Transverse colon (tissue), 4 donors: ENCODE results near the gene SLC24A3. TPM values are rescaled to one million over a fixed set of nuclear protein-coding genes. Genes with fewer than 3 reads are reported as not detected.

Source experiments
- DNase-seq: peaks from one replicate; pipeline ENCODE4 v3.0.0-alpha.2; 2019
- H3K27ac ChIP-seq, 4 donors: fragments of 200-600 bp; sonication (generic); 2 replicates each; pipeline ENCODE4 v1.5.1; 2016 to 2018; ENCODE audit warnings: inconsistent platforms in 4 of 4
- H3K27me3 ChIP-seq: fragments of 200-600 bp; sonication (generic); 2 replicates; pipeline ENCODE4 v1.5.1; 2017; ENCODE audit warnings: inconsistent platforms
- H3K36me3 ChIP-seq, 4 donors: fragments of 200-600 bp; sonication (generic); 2 replicates each; pipeline ENCODE4 v1.5.1; 2017 to 2019; ENCODE audit warnings: inconsistent platforms in 4 of 4
- H3K4me1 ChIP-seq, 4 donors: fragments of 200-600 bp; sonication (generic); 2 replicates each; pipeline ENCODE4 v1.5.1; 2017 to 2020; ENCODE audit warnings: inconsistent platforms in 4 of 4
- H3K4me3 ChIP-seq, 4 donors: fragments of 200-600 bp; sonication (generic); 1 replicate in 1 of 4; 2 replicates in 3 of 4; pipeline versions ENCODE4 v1.5.1 to v1.6.1; 2017 to 2019; ENCODE audit warnings: inconsistent platforms in 4 of 4
- H3K9me3 ChIP-seq, 2 donors: fragments of 200-600 bp; sonication (generic); 2 replicates each; pipeline ENCODE4 v1.5.1; 2017 to 2019; ENCODE audit warnings: inconsistent platforms in 2 of 2
- EP300 ChIP-seq: sonication (generic); formaldehyde crosslinking; IDR thresholded peaks from one replicate; pipeline ENCODE4 v1.6.1; 2017; ENCODE audit warnings: antibody characterized with exemption, low read depth
- POLR2A ChIP-seq: fragments of 450-650 bp; IDR thresholded peaks from one replicate; pipeline ENCODE4 v1.6.1; 2016; ENCODE audit warnings: antibody characterized with exemption, mild to moderate bottlenecking, moderate library complexity
- POLR2AphosphoS5 ChIP-seq, 3 donors: sonication (generic); formaldehyde crosslinking; IDR thresholded peaks; one replicate each; pipeline ENCODE4 v1.6.1; 2016; ENCODE audit warnings: antibody characterized with exemption in 3 of 3
- WGBS, 2 donors: methylation state at CpG; one replicate each; pipeline ENCODE4 v1.1.5; 2018; ENCODE audit warnings: low coverage in 1 of 2; 5-methylcytosine and 5-hydroxymethylcytosine counted together
- in situ Hi-C, 4 donors: fragments of 200-750 bp; cut with MboI; loops; one replicate each; pipeline versions ENCODE4 v1.15.0 to v1.15.1; 2017; ENCODE audit warnings: low sequenced_read_pairs in 3 of 4, low pct_ligation_motif_present in 1 of 4, low pct_unique_long_range_greater_than_20kb in 1 of 4
- intact Hi-C: fragments of 100-400 bp; cut with DNase I; formaldehyde crosslinking; loops from one replicate; pipeline ENCODE4 v1.15.1; 2023; ENCODE audit warnings: low total_unique reads
- total RNA-seq, 4 donors: library from RNA; depleted of rRNA; stranded (reverse); fragments of >200 nt; gene quantifications; one replicate each; pipeline ENCODE4 v1.1.0, GENCODE V29; 2016
- TF ChIP-seq, protein P1 (sequence below), 5 experiments: fragments of 200-600 bp in 3 of 5; fragments of 450-650 bp in 2 of 5; sonication (generic) in 3 of 5; IDR thresholded peaks; 1 replicate in 2 of 5; 2 replicates in 3 of 5; pipeline ENCODE4 v1.5.1; 2016 to 2017; ENCODE audit warnings: antibody characterized with exemption in 5 of 5, inconsistent platforms in 3 of 5, mild to moderate bottlenecking in 2 of 5, moderate library complexity in 1 of 5

Gene SLC24A3
- total RNA-seq, 4 donors from 2014 or later = 4.4 to 6.7 (median 4.6) TPM

DNA sequence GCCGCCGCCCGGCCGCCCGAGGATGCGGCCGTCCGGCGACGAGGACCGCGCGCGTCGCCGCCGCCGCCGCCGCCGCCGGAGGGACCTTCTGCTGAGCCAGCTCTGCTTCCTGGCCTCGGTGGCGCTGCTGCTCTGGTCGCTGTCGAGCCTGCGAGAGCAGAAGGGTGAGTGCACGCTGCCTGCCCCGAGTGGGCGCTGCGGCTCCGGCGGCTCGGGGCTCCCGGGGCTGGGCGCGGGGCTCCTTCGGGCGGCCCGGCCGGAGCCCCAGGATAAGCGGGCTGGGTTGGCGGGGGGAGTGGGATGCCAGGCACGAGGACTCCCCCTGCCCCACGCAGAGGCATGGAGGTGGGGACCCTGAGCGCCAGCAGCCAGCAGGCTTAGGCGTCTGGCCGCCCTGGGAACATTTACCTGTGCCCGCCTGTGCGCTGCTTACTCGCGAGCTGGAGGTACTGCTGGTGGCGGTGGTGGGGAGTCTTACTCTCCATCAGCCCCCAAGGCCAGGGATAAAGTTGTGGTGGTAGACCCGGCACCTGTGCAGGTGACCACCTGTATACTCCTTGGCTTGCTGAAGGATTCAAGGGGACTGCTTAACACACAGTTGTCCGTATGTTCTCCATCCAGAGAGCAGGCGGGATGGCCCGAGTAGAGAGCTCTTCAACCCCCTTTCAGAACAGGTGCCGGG, 520 bp downstream of the SLC24A3 start:
- Histone ChIP-seq H3K4me3 (peak overlapping the region; percentile 37 to 72 (median 60)), H3K9me3 (no peaks in the 10 kb centered on the region), H3K27ac (peak overlapping the region; percentile 75 to 83 (median 80)), H3K4me1 (peaks cover 0 to 21% (median 19%) of the 10 kb centered on the region in 4 donors), H3K27me3 (peaks cover 26% of the 10 kb centered on the region), H3K36me3 (no peaks in the 10 kb centered on the region)
- TF ChIP-seq EP300 (no peak), POLR2AphosphoS5 (IDR thresholded peaks at IDR 0.05) (no peak)
- TF ChIP-seq, protein P1, sequence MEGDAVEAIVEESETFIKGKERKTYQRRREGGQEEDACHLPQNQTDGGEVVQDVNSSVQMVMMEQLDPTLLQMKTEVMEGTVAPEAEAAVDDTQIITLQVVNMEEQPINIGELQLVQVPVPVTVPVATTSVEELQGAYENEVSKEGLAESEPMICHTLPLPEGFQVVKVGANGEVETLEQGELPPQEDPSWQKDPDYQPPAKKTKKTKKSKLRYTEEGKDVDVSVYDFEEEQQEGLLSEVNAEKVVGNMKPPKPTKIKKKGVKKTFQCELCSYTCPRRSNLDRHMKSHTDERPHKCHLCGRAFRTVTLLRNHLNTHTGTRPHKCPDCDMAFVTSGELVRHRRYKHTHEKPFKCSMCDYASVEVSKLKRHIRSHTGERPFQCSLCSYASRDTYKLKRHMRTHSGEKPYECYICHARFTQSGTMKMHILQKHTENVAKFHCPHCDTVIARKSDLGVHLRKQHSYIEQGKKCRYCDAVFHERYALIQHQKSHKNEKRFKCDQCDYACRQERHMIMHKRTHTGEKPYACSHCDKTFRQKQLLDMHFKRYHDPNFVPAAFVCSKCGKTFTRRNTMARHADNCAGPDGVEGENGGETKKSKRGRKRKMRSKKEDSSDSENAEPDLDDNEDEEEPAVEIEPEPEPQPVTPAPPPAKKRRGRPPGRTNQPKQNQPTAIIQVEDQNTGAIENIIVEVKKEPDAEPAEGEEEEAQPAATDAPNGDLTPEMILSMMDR (IDR thresholded peaks at IDR 0.05) = peak; percentile 29 to 60 (median 49)
- in situ Hi-C loops = loop anchor here in 3 of 4 donors (25.0 kb wide), 4 partner anchors 301 to 576 kb away; no protein-coding TSS in a partner anchor
- peak; percentile 71 for DNase-seq
- intact Hi-C loops = loop anchor here (5.0 kb wide), 1 partner anchor 369 kb away; no protein-coding TSS in a partner anchor
- WGBS, 2 donors = 4% methylated on average over 21 of the region's 58 CpGs; no CpG with 5 or more reads in 1 of the 2 donors

DNA sequence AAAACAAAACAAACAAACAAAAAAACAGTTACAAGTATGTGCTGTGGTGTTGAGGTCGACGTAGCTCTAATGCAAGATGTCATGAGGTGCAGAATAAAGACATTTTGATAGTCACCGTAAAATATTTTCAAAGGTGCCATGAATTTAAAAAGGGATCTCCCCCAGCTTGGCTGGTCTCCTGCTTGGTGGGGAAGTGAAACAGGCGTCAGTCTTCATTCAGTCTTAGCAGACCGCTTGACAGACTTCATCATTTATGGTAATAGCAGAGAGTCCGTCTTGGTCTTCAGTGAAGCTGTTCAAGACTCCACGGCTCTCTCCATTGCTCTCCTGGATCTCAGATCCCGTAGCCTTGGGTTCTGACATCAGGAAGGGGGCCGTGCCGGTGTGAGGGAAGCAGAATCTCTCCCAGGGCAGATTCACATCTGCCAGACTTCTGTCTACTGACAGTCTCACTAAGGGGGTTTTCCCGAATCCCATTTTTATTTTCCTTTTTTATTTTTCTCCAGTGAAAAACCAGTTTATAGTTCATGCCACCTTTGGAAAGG, 1.6 kb downstream of the SLC24A3 start:
- WGBS, 2 donors = 49 to 65% methylated on average over 10 to 11 of the region's 11 CpGs
- H3K27me3 ChIP-seq = peaks cover 26% of the 10 kb centered on the region
- intact Hi-C loops = loop anchor here (5.0 kb wide), 1 partner anchor 368 kb away; no protein-coding TSS in a partner anchor
- H3K27ac ChIP-seq = peak overlapping the region; percentile 75 to 83 (median 80)
- peaks cover 0 to 21% (median 19%) of the 10 kb centered on the region in 4 donors for H3K4me1 ChIP-seq
- no peaks in the 10 kb centered on the region for H3K36me3 ChIP-seq
- in situ Hi-C loops = loop anchor here in 3 of 4 donors (25.0 kb wide), 4 partner anchors 302 to 577 kb away; no protein-coding TSS in a partner anchor
- no peaks in the 10 kb centered on the region for H3K9me3 ChIP-seq
- TF ChIP-seq EP300 (no peak), POLR2AphosphoS5 (IDR thresholded peaks at IDR 0.05) (no peak), POLR2A (no peak)
- TF ChIP-seq, protein P1 (IDR thresholded peaks at IDR 0.05) = no peak
- H3K4me3 ChIP-seq = peak overlapping the region in 3 of 4 donors; percentile 2 to 62 (median 37)
- no peak for DNase-seq

DNA sequence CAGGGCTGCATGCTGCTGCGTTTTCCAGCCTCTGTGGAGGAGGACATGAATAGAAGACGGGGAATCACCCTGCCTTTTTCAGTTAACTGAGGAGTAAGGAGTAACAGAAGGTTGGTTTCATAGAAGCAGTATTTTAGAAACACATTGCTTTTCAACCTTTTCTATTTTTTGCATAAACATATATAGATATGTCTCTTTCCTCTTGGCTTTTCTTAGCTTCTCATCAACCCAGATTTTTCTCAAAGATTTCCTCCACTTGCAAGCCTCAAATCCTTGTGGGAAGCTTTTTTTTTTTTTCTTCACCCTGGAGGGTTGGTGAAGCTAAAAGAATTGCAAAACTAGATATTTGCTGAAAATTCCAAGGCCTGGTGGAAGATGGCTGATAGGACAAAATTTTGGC, 6.0 kb downstream of the SLC24A3 start:
- DNase-seq = no peak
- WGBS, 2 donors = 64 to 85% methylated on average over 2 of the region's 2 CpGs

More for the DNA sequence above, 6.0 kb downstream of the SLC24A3 start:
- no peak overlapping the region for H3K4me3 ChIP-seq
- peaks cover 0 to 2% (median under 1%) of the 10 kb centered on the region in 4 donors for H3K4me1 ChIP-seq
- no peaks in the 10 kb centered on the region for H3K9me3 ChIP-seq
- H3K27me3 ChIP-seq = peaks cover 5% of the 10 kb centered on the region
- in situ Hi-C loops (loop anchor here in 3 of 4 donors (25.0 kb wide), 4 partner anchors 306 to 581 kb away; no protein-coding TSS in a partner anchor), intact Hi-C loops (no loop called here)
- TF ChIP-seq, protein P1 (IDR thresholded peaks at IDR 0.05) = no peak
- TF ChIP-seq POLR2A (no peak), EP300 (no peak), POLR2AphosphoS5 (IDR thresholded peaks at IDR 0.05) (no peak)
- H3K36me3 ChIP-seq = no peaks in the 10 kb centered on the region
- no peak overlapping the region for H3K27ac ChIP-seq
